ENCODE measurements around the gene TAF4.

DNA sequence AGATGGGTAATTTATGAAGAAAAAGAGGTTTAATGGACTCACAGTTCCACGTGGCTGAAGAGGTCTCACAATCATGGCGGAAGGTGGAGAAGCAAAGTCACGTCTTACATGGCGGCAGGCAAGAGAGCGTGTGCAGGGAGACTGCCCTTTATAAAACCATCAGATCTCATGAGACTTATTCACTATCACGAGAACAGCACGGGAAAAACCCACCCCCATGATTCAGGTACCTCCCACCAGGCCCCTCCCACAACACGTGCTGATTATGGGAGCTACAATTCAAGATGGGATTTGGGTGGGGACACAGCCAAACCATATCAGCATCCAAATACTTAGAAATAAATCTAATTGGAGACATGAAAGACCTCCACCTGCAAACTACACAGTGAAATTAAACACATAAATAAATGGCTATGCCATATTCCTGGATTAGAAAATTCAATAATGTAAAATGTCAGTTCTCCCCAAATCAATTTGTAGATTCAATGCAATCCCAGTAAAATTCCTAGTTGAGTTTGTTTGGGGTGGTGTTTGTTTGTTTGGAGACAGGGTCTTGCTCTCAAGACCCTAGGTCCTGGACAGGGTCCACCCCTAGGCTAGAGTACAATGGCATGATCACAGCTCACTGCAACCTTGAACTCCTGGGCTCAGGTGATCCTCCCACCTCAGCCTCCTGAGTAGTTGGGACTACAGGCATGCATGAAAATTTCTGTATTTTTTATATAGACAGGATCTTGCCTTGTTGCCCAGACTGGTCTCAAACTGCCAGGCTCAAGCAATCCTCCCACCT is 101.6 kb downstream of the TAF4 start:
- TF ChIP-seq TCF7L2 (IDR thresholded peaks at IDR 0.05; ENCODE audit: low read depth, low read length) (no peak), POLR2A (IDR thresholded peaks at IDR 0.05; ENCODE audit: insufficient read depth in 1 of 2, low read depth in 2 of 2, low read length in 2 of 2) (no peak), NFYC (CRISPR knock-in tag; IDR thresholded peaks at IDR 0.05) (no peak), ZBTB7A (CRISPR knock-in tag; IDR thresholded peaks at IDR 0.05) (no peak; the same call in 1 of the 2 replicates), ZNF232 (CRISPR knock-in tag; IDR thresholded peaks at IDR 0.05; ENCODE audit: borderline replicate concordance) (no peak)
- TF ChIP-seq, protein P1, sequence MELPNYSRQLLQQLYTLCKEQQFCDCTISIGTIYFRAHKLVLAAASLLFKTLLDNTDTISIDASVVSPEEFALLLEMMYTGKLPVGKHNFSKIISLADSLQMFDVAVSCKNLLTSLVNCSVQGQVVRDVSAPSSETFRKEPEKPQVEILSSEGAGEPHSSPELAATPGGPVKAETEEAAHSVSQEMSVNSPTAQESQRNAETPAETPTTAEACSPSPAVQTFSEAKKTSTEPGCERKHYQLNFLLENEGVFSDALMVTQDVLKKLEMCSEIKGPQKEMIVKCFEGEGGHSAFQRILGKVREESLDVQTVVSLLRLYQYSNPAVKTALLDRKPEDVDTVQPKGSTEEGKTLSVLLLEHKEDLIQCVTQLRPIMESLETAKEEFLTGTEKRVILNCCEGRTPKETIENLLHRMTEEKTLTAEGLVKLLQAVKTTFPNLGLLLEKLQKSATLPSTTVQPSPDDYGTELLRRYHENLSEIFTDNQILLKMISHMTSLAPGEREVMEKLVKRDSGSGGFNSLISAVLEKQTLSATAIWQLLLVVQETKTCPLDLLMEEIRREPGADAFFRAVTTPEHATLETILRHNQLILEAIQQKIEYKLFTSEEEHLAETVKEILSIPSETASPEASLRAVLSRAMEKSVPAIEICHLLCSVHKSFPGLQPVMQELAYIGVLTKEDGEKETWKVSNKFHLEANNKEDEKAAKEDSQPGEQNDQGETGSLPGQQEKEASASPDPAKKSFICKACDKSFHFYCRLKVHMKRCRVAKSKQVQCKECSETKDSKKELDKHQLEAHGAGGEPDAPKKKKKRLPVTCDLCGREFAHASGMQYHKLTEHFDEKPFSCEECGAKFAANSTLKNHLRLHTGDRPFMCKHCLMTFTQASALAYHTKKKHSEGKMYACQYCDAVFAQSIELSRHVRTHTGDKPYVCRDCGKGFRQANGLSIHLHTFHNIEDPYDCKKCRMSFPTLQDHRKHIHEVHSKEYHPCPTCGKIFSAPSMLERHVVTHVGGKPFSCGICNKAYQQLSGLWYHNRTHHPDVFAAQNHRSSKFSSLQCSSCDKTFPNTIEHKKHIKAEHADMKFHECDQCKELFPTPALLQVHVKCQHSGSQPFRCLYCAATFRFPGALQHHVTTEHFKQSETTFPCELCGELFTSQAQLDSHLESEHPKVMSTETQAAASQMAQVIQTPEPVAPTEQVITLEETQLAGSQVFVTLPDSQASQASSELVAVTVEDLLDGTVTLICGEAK (IDR thresholded peaks at IDR 0.05), result no peak
- TF ChIP-seq, protein P1 (CRISPR knock-in tag; IDR thresholded peaks at IDR 0.05), result no peak
- TF ChIP-seq, protein P2, sequence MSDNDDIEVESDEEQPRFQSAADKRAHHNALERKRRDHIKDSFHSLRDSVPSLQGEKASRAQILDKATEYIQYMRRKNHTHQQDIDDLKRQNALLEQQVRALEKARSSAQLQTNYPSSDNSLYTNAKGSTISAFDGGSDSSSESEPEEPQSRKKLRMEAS (IDR thresholded peaks at IDR 0.05), result no peak
- TF ChIP-seq, protein P3, sequence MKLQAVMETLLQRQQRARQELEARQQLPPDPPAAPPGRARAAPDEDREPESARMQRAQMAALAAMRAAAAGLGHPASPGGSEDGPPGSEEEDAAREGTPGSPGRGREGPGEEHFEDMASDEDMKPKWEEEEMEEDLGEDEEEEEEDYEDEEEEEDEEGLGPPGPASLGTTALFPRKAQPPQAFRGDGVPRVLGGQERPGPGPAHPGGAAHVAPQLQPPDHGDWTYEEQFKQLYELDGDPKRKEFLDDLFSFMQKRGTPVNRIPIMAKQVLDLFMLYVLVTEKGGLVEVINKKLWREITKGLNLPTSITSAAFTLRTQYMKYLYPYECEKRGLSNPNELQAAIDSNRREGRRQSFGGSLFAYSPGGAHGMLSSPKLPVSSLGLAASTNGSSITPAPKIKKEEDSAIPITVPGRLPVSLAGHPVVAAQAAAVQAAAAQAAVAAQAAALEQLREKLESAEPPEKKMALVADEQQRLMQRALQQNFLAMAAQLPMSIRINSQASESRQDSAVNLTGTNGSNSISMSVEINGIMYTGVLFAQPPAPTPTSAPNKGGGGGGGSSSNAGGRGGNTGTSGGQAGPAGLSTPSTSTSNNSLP (IDR thresholded peaks at IDR 0.05; ENCODE audit: low read depth, low read length), result no peak
- TF ChIP-seq, protein P4, sequence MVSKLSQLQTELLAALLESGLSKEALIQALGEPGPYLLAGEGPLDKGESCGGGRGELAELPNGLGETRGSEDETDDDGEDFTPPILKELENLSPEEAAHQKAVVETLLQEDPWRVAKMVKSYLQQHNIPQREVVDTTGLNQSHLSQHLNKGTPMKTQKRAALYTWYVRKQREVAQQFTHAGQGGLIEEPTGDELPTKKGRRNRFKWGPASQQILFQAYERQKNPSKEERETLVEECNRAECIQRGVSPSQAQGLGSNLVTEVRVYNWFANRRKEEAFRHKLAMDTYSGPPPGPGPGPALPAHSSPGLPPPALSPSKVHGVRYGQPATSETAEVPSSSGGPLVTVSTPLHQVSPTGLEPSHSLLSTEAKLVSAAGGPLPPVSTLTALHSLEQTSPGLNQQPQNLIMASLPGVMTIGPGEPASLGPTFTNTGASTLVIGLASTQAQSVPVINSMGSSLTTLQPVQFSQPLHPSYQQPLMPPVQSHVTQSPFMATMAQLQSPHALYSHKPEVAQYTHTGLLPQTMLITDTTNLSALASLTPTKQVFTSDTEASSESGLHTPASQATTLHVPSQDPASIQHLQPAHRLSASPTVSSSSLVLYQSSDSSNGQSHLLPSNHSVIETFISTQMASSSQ (IDR thresholded peaks at IDR 0.05; ENCODE audit: low read depth), result no peak
- TF ChIP-seq, protein P4 (CRISPR knock-in tag; IDR thresholded peaks at IDR 0.05; ENCODE audit: borderline replicate concordance), result no peak
- TF ChIP-seq, protein P5, sequence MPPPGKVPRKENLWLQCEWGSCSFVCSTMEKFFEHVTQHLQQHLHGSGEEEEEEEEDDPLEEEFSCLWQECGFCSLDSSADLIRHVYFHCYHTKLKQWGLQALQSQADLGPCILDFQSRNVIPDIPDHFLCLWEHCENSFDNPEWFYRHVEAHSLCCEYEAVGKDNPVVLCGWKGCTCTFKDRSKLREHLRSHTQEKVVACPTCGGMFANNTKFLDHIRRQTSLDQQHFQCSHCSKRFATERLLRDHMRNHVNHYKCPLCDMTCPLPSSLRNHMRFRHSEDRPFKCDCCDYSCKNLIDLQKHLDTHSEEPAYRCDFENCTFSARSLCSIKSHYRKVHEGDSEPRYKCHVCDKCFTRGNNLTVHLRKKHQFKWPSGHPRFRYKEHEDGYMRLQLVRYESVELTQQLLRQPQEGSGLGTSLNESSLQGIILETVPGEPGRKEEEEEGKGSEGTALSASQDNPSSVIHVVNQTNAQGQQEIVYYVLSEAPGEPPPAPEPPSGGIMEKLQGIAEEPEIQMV (CRISPR knock-in tag; IDR thresholded peaks at IDR 0.05; ENCODE audit: low read depth), result no peak

Measured in HepG2 (cell line).